Measurements from ENCODE around the gene TPBGL. TPM values are rescaled to one million over a fixed set of nuclear protein-coding genes. Genes with fewer than 3 reads are reported as not detected.

TPBGL gene
- total RNA-seq, 2 experiments from 2014 or later = 0.13 to 0.19 TPM

DNA sequence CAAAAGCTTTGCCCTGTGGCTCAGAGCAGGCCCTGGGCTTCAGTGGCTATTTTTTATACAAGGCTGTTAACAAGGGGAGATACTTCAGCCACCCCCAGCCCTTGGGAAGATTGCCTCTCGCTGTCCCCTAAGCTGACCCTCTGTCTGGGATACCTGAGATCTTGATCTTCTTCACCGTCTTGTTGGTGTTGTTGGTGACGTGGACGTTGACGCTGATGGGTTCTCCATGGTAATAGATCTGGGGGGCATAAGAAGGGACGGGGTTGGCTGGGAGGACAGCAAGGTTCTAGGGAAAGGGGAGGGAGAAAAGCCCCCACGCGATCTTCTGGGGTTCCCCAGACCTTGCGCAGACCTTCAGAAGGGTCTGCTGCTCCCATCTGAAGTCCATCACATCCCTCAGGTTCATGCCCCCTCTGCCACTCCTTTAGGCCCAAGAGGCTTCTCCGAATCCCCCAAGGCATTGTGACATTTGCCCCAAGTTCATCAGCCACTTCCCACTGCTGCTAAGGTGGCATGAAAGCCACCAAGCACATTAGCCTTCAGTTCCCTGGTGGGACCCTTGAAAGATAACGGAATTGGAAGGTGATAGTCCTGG, 36.7 kb downstream of the TPBGL start:
- ChIA-PET POLR2A (no interaction called here), CTCF (interaction anchor here (1.0 to 12.1 kb wide), 4 partner anchors 29 to 169 kb away, joined by 3 to 179 read pairs (median 6); no protein-coding TSS in a partner anchor)

- ChIA-PET POLR2A (interaction anchor here (0.8 kb wide), 1 partner anchor 18 kb away, joined by 9 read pairs; no protein-coding TSS in a partner anchor), CTCF (interaction anchor here (1.0 to 12.1 kb wide), 2 partner anchors 106 to 138 kb away, joined by 3 to 179 read pairs; no protein-coding TSS in a partner anchor)
Observed at GRCh38 chr11:75277991-75278790, 37.6 kb downstream of the TPBGL start.

DNA sequence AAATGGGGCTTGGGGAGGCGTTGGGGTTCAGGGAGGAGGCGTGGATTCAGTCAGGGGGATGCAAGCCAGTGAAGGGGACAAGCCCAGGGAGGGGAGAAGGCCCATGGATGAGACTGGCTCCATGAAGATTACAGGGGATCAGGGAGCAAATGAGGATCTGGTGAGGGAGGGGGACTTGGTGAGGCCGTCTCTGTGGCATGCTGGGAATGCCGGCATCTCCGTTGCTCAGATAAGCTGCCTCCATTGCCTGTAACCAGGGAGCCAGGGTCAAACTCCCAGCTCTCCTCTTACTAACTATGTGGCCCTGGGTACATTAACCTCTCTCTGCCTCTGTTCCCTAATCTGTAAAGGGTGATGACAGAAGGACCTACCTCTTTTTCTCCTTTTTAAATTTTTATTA, 38.7 kb downstream of the TPBGL start:
- POLR2A ChIA-PET = no interaction called here

DNA sequence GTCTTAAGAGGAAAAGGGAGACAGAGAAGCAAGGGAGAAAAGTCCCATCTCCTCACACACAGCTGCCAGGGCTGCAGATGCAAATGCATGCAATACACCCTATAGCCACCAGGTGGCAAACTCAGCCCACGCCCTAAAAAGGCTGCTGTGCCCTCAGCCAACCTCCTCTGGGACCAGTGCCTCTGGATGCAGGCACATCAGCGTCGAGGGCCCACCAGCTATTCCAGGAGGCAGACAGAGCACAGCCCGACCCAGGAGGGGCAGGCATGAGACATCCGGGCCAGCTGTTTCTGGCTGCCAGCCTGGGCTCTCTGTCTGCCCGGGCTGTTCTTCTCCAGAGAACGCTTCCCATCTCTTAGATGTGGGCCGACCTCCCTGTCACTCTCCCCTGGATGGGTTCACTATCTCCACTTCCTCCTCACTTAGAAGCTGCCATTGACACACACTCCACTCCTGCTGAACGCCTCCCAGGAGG, 39.7 kb downstream of the TPBGL start:
- ChIA-PET POLR2A (interaction anchor here (1.6 kb wide), 1 partner anchor 118 kb away, joined by 3 read pairs; no protein-coding TSS in a partner anchor), CTCF (interaction anchor here (0.7 to 12.1 kb wide), 17 partner anchors 9 to 252 kb away, joined by 3 to 179 read pairs (median 3); partner anchors contain the start of gene RPS3)

More for the DNA sequence above, 38.7 kb downstream of the TPBGL start:
- CTCF ChIA-PET = interaction anchor here (0.7 to 12.1 kb wide), 10 partner anchors 8 to 165 kb away, joined by 3 to 179 read pairs (median 4); partner anchors contain the start of gene RPS3

DNA sequence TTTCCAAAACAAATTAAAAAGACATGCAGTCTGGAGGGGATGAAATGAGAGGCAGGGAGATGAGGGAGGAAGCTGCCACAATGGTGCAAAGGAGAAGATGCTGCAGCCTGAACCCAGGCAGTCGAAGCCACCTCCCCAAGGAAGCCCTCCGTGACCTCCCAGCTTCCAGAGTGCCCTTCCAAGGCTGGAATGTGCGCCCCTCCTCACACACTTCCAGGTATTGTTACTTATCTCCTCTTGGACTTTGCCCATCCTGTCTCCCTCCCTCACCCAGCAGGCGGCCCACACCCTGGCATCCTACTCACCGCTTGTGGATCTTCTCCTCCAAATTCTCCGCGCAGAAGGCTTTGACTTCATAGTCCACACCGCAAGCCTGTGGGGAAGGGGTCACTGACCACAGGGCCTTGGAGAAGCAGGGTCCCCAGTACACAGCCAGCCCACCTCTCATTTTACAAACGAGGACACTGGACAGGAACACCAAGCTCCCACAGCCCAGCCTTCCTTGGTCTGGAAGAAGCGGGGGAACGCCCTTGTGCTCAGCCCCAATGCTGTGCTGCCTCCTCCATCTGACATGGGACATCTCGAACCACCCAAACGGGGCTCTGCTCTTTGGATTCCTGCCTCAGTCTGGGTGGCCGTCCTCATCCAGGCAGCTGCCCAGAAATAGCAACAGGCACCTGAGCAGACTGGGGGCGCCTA, 40.3 kb downstream of the TPBGL start:
- POLR2A ChIA-PET = interaction anchor here (1.6 kb wide), 1 partner anchor 117 kb away, joined by 3 read pairs; no protein-coding TSS in a partner anchor
- CTCF ChIA-PET = interaction anchor here (0.8 to 12.1 kb wide), 13 partner anchors 10 to 163 kb away, joined by 3 to 179 read pairs (median 4); no protein-coding TSS in a partner anchor

- CTCF ChIA-PET = interaction anchor here (0.9 to 12.1 kb wide), 5 partner anchors 10 to 110 kb away, joined by 3 to 179 read pairs (median 4); no protein-coding TSS in a partner anchor
Observed at GRCh38 chr11:75281469-75282095, 41.0 kb downstream of the TPBGL start.

DNA sequence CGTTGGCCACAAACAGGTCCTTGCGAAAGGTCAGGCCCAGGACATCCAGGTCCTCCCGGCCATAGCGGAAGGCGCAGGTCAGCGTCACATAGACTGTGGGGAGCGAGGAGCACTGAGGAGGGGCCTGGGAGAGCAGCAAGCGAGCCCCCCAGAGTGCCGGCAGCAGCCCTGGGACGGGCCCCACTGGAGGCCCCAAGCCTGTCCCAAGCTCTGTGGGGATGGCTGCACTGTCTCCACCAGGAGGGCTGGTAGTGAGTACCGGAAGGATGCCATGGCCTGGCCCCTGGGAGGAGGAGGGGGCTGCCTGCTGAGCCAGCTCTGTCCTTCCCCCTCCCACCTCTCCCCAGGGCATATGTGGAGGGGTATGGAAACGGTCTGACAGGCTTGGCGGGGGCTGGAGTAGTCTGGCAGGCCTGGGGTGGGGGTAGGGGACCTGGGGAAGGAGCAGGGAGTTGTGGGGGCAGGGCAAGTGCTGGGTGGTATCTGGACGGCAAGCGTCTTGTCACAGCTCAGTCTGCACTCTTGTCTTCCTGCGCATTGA, 42.9 kb downstream of the TPBGL start:
- CTCF ChIA-PET = interaction anchor here (12.1 kb wide), 1 partner anchor 101 kb away, joined by 179 read pairs; no protein-coding TSS in a partner anchor
- POLR2A ChIA-PET = no interaction called here

More at GRCh38 chr11:75281469-75282095, 41.0 kb downstream of the TPBGL start:
- POLR2A ChIA-PET = interaction anchor here (1.6 kb wide), 1 partner anchor 116 kb away, joined by 3 read pairs; no protein-coding TSS in a partner anchor

DNA sequence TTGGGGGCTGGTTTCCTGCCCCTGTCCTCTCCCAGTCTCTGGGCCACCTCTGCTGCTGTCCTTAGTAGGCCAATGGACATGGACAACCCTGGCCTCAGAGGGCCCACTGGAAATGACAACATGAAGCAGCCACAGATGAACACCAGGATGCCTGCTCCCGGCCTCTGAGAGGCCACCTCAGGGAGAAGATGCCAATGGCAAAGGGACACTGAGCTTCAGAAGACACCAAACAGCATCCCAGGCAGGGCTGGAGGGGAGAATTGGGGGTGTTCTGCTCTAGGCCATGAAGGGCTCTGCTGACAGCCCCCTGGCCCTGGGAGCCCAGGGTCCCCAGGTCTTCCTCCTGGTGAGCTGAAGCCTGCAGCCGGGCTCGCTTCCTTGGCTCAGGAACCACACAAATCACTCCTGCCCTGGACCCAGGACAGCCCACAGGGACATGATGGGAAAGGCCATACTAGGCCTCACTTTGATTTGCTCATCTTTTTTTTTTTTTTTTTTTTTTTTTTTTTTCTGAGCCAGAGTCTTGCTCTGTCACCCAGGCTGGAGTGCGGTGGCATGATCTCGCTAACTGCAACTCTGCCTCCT, 45.3 kb downstream of the TPBGL start:
- ChIA-PET POLR2A (no interaction called here), CTCF (interaction anchor here (0.9 kb wide), 1 partner anchor 72 kb away, joined by 3 read pairs; no protein-coding TSS in a partner anchor)

- ChIA-PET CTCF (interaction anchor here (1.1 kb wide), 1 partner anchor 97 kb away, joined by 3 read pairs; no protein-coding TSS in a partner anchor), POLR2A (no interaction called here)
Observed at GRCh38 chr11:75286826-75287465, 46.4 kb downstream of the TPBGL start.

- ChIA-PET POLR2A (no interaction called here), CTCF (interaction anchor here (1.1 kb wide), 1 partner anchor 96 kb away, joined by 3 read pairs; no protein-coding TSS in a partner anchor)
Observed at GRCh38 chr11:75287579-75287978, 47.0 kb downstream of the TPBGL start.

DNA sequence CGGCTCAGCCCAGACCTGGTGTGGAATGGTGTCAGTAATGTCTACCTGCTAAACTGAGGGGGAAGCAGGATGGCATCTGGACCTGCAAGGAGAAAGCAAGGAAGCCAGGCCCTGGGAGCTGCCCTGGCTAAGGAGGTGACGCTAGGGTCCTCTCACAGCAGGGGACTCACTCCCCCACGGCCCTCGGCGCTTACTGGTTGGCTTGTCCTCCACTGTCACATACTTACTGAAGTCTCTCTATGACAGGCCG, 48.9 kb downstream of the TPBGL start:
- ChIA-PET CTCF (interaction anchor here (0.6 kb wide), 1 partner anchor 76 kb away, joined by 3 read pairs; no protein-coding TSS in a partner anchor), POLR2A (no interaction called here)

- CTCF ChIA-PET = interaction anchor here (0.6 kb wide), 1 partner anchor 76 kb away, joined by 3 read pairs; no protein-coding TSS in a partner anchor
- POLR2A ChIA-PET = no interaction called here
Observed at GRCh38 chr11:75289919-75290318, 49.3 kb downstream of the TPBGL start.

DNA sequence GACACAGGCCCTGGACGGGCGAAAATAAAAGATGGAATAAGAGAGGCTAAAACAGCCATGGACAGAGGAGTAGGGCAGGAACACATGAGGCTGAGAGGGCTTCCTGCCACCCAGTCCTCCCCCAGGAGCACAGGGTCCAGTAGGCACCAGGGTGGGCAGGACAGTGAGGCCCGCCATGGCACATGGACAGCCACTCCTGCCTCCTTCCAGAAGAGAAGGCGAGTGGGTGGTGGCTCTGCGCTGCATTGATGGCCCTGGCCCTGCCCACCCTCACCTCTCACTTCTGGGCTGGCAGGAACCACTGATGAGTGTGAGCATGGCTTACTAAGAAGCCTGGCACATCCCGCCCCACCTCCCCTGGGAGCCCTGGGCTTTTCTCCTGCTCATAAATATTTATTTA, 51.2 kb downstream of the TPBGL start:
- POLR2A ChIA-PET = no interaction called here

DNA sequence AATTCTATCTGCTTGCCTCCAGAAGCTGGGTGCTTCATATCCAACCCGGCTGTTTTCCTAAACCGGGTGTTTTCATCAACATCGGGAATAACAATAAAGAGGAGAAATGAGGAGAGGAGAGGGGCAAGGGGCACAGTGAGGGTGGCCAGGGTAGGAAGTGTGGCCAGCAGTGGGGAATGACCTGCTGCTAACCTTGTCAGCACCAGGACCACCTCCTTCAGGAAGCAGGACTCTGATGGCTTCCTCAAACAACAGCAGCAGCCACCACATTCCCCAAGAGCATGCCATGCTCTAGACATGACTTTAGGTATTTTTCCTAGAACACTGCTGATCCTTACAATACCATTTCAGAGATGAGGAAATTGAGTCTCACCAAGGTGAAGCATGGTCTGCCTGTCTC, 52.4 kb downstream of the TPBGL start:
- CTCF ChIA-PET = interaction anchor here (1.8 kb wide), 2 partner anchors 17 to 92 kb away, joined by 4 to 6 read pairs; no protein-coding TSS in a partner anchor
- POLR2A ChIA-PET = no interaction called here

More for the DNA sequence above, 51.2 kb downstream of the TPBGL start:
- CTCF ChIA-PET = no interaction called here
